ENCODE results near the gene IRF7.
A peak's percentile ranks its signal among the peaks of the same experiment; 100 is the strongest.

Gene IRF7

GRCh38 chr11:621838-622237 lies 6.1 kb upstream of the IRF7 start:
- no peak for DNase-seq (ENCODE audit: low read depth in 2 of 2, low spot score in 1 of 2)

- no peak for DNase-seq (ENCODE audit: low read depth in 2 of 2, low spot score in 1 of 2)
Observed at GRCh38 chr11:620935-621814, 5.4 kb upstream of the IRF7 start.

DNA sequence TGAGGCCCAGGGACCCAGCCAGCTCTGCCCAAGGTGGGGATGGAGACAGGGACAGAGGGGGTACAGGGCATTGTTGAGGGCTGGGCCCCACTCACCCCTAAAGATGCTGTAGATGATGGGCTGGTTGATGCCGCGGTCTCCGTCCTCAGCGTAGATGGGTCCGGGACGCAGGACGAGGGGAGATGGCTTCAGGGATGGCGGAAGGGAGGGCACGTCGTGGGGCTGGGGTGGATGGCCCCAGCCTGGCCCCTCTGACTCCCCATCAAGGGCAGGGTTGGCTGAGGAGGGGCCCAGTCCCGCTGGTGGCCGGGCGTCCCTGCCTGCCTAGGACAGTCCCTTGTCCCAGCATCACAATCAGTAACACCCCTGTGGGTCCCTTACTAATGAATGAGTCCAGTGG lies 4.5 kb upstream of the IRF7 start:
- no peak for DNase-seq (ENCODE audit: low read depth in 2 of 2, low spot score in 1 of 2)

DNA sequence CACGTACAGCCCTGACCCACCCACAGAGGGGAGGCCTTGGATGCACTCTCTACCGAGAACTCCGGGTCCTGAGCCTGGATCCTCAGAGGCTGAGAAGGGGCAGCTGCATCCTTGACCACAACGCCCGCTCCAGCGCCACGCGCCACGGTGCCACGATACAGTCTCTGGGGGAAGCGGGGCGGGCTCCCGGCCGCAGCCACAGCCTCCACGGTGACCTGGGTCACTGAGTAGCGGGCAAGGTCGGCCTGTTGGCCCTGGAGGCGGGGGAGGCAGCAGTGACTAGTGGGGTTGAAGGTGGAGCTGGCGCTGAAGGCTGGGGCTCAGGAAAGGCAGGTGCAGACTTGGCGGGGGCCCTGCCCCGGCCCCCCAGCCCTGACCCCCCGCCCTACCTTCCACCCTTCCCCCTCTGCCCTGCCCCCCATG lies 3.9 kb upstream of the IRF7 start:
- DNase-seq (ENCODE audit: low read depth in 2 of 2, low spot score in 1 of 2) = no peak

DNA sequence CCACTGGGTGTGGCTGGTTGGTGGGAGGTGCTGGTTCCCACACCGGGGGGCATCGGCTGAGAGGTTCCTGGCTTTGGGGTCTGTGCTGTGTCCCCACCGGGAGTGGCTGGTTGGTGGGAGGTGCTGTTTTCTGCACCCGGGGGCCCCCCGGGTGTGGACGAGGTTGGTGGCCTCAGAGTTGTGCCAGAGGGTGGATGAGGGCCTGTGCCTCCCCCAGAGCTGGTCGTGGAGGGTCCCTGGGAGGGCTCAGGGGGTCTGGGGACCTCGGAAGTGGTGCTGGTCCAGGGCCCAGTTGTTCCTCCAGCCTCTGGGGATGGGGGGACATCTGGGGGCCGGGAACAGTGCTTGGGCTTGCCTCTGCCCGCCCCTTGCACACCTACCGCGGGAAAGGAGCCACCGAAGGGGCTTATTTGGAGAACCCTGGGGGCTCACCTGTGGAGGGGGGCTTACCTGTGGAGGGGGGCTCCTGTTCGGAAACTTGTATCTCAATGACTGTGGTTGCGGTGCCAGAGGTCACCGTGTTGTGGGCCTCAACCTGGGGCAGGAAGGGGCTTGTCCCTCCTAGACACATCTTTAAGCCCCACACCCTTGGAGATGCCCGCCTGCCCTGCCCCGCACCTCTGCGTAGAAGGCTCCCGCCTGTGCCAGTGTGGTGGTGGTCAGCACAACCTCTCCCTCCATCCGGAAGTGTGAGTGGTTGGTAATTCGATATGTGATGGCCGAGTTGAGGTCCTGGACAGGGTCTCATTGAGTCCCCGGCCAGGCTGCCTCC lies 3.3 kb upstream of the IRF7 start:
- no peak for DNase-seq (ENCODE audit: low read depth in 2 of 2, low spot score in 1 of 2)

DNA sequence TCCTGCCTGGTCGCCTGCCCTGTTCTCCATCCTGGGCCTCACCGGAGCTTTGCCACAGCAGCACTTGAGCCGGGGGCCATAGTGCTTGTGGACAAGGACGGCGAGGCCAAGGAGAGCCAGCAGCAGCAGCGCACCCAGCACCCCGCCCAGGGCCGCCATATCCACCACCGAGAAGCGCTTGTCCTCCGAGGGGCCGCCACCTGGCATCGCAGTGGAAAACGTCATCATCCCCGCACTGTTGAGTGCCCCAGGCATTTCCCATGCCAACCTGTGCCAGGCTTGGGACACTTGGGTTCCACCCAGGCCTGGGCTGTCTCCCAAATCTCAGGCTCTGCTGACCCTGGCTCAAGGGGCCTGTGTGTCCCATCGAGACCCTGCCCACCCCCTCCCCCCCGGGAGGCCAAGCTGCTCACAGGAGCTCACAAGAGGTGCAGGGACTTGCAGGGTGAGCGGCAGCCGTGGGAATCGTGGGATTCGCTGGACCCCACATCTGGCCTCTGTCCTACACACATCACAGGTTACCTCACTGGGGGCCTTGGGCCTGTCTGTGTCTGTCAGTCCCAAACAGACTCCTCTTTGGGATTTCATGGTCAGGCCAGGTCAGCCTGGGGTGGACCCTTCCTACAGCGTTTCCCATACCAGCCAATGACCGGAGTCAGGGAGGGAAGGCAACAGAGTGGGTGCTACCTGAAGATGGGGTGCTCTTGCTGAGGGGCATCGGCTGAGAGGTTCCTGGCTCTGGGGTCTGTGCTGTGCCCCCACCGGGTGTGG lies 2.3 kb upstream of the IRF7 start:
- no peak for DNase-seq (ENCODE audit: low read depth in 2 of 2, low spot score in 1 of 2)

DNA sequence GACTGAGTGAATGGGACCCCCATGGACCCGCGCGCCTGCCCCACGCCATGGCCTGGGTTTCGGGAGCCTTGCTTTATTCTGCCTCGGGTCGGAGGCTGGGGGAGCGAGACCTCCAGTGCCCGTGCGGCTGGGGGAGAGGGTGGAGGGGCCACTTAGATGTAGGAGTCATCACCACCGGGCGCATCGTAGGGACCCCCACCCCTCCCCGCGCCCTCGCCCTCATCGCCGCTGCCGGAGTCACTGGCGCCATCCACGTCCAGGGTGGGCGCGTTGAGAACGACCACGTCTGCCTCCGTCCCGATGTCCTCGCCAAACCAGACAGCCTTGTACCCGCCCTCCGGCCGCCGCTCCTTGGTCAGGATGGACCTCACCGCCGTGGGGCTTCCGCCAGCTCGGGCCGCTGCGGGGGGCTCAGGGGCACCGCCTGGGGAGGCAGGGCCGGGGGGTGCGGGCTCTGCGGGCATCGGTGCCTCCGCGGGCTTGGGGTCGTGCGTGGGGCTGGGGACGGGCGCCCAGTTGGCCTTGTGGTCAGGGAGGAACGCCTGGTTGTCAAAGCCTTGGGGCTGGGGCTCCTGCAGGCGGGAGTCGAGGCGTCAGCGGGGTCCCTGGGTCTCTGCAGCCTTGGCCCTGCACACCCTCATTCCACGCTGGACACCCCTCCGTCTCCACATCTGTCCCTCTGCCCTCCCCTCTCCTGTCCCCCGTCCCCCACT lies 1.6 kb upstream of the IRF7 start:
- DNase-seq (ENCODE audit: low read depth in 2 of 2, low spot score in 1 of 2) = no peak

DNA sequence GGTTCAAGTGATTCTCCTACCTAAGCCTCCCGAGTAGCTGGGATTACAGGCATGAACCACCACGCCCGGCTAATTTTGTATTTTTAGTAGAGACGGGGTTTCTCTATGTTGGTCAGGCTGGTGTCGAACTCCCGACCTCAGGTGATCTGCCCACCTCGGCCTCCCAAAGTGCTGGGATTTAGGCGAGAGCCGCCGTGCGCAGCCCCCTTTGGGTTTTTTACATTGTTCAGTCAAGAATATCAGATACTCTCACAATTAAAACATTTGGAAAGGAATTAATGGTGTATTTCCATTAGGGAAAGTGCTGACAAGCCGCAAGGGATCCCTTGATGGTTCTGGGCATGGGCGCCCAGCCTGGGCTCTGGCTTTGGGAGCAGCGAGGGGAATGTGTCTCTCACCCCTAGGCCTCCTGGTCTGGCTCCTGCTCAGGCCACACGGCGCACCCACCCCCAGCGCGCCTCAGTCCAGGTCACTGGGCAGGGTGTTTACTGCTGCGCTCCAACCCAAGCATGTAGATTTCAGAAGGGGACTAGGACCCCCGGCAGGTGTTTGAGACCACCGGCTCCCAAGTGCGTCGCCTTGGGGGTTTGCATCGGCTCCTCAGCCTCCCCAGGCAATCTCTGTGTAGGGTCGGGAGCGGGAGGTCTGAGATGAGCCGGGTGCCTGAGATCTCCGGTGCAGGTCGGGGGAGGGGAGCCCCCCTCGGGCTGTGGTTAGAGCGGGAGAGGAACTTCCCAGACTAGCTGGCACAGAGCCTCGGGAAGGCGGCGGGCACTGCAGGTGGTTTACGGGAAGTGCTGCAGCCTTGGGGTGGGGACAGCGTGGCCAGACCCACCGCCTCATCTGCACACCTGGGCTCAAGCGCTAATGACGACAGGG lies 809 bp upstream of the IRF7 start:
- DNase-seq (ENCODE audit: low read depth in 2 of 2, low spot score in 1 of 2) = no peak

DNA sequence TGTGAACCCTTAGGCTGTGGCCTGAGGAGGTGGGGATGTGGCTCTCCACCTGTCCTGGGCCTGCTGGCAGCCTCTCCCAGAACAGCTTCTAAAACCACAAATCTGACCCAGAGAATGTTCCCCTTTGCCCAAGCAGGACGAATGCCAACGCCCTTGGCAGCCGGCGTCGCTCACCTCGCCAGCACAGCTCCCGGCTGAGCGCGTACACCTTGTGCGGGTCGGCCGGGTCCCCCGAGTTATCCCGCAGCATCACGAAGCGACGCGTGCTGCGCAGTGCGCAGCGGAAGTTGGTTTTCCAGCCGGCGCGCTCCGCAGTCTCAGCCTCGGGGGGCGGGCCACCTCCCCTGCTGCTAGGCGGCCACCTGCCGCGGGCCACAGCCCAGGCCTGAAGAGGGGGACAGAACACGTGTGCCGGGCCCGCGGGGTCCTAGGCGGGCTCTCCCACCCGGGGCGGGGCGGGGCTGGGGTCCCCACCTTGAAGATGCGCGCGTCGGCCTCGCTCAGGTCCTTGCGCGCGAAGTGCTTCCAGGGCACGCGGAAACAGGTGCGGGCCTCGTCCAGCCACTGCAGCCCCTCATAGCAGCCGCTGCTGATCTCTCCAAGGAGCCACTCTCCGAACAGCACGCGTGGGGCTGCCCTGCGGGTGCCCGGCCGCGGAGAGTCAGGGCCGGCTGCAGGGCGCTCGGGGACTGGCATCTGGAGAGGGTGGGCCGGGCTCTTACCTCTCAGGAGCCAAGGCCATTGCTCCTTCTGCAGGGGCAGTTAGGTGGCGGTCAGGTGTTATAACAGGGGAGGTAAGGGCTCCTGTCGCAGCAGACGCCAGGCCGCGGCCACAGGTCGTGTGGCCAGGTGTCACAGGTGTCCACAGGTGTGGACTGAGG lies 887 bp downstream of the IRF7 start:
- no peak for DNase-seq (ENCODE audit: low read depth in 2 of 2, low spot score in 1 of 2)

GRCh38 chr11:614021-614622 lies 1.6 kb downstream of the IRF7 start:
- DNase-seq (ENCODE audit: low read depth in 2 of 2, low spot score in 1 of 2) = no peak

- peak; percentile 63 to 65 for DNase-seq (ENCODE audit: low read depth in 2 of 2, low spot score in 1 of 2)
Observed at GRCh38 chr11:613369-613968, 2.3 kb downstream of the IRF7 start.

DNA sequence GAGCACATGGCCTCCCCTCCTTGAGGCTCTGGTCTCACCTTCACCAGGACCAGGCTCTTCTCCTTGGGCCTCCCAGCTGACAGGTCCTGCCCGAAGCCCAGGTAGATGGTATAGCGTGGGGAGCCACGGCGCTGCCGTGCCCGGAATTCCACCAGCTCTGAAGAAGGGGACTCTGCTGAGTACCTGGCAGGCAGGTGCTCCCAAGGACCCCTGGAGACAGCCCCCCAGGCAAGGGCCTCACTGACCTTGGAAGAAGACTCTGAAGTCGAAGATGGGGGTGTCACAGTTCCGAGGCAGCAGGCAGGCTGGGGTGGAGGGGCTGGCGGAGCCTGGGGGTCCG lies 2.8 kb downstream of the IRF7 start:
- DNase-seq (ENCODE audit: low read depth in 2 of 2, low spot score in 1 of 2) = no peak

GRCh38 chr11:612201-612960 lies 3.4 kb downstream of the IRF7 start:
- DNase-seq (ENCODE audit: low read depth in 2 of 2, low spot score in 1 of 2) = no peak

GRCh38 chr11:611001-611996 lies 4.5 kb downstream of the IRF7 start:
- no peak for DNase-seq (ENCODE audit: low read depth in 2 of 2, low spot score in 1 of 2)

DNA sequence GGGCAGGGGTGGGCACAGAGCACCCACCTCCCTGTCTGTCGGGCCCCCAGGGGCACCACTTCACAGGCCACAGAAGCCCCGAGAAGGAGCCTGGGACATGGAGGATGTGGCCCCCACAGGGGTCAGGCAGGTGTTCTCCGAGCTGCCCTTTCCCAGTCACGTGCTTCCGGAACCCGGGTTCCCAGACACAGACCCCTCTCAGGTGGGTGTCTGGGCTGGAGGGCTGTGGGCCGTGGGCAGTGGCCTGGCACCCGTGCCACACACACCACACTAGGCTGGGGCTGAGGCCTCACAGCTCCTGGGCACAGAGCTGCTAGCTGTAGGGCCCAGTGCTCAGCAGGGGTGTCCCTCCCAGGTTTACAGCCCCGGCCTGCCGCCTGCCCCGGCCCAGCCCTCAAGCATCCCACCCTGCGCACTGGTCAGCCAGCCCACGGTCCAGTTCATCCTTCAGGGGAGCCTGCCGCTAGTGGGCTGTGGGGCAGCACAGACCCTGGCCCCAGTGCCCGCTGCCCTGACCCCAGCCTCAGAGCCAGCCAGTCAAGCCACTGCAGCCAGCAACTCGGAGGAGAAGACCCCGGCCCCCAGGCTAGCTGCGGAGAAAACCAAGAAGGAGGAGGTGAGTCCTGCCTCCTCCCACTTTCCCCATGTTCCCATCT lies 5.5 kb downstream of the IRF7 start:
- no peak for DNase-seq (ENCODE audit: low read depth in 2 of 2, low spot score in 1 of 2)

DNA sequence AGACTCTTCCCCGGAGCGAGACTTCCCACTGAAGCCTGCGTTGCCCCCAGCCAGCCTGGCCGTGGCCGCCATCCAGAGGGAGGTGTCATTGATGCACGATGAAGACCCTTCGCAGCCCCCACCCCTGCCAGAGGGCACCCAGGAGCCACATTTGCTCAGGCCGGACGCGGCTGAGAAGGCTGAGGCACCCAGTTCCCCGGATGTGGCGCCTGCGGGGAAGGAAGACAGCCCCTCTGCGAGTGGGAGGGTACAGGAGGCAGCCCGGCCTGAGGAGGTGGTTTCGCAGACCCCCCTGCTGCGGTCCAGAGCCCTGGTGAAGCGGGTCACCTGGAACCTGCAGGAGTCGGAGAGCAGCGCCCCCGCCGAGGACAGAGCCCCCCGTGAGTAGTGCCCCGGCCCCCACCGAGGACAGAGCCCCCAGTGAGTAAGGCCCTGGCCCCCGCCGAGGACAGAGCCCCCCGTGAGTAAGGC lies 6.4 kb downstream of the IRF7 start:
- no peak for DNase-seq (ENCODE audit: low read depth in 2 of 2, low spot score in 1 of 2)
